Measurements from ENCODE around the gene FAM240B.

DNA sequence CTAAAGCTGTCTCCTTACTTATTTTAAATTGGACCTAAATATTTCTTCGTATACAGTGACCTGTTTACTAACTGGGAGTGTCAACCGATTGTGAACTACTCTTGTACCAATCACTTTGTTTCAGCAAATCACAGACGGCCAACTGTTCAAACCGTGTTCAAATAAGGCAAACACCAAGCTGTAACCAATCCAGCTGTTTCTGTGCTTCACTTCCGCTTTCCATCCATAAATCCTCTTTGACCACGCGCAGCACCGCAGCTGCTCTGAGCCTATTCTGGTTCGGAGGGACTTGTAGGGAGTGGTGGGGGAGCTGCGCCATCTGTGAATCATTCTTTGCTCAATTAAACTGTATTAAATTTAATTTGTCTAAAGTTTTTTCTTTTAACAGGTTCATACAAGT is 4.8 kb upstream of the FAM240B start:
- TF ChIP-seq, protein P1, sequence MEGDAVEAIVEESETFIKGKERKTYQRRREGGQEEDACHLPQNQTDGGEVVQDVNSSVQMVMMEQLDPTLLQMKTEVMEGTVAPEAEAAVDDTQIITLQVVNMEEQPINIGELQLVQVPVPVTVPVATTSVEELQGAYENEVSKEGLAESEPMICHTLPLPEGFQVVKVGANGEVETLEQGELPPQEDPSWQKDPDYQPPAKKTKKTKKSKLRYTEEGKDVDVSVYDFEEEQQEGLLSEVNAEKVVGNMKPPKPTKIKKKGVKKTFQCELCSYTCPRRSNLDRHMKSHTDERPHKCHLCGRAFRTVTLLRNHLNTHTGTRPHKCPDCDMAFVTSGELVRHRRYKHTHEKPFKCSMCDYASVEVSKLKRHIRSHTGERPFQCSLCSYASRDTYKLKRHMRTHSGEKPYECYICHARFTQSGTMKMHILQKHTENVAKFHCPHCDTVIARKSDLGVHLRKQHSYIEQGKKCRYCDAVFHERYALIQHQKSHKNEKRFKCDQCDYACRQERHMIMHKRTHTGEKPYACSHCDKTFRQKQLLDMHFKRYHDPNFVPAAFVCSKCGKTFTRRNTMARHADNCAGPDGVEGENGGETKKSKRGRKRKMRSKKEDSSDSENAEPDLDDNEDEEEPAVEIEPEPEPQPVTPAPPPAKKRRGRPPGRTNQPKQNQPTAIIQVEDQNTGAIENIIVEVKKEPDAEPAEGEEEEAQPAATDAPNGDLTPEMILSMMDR (IDR thresholded peaks at IDR 0.05; ENCODE audit: low read depth, low read length) = no peak
- TF ChIP-seq EZH2phosphoT487 (IDR thresholded peaks at IDR 0.05; ENCODE audit: low read depth) = no peak

Data from OCI-LY3 (cell line).